ENCODE results near the gene TNS4.
A peak's percentile ranks its signal among the peaks of the same experiment; 100 is the strongest.

TNS4 gene

DNA sequence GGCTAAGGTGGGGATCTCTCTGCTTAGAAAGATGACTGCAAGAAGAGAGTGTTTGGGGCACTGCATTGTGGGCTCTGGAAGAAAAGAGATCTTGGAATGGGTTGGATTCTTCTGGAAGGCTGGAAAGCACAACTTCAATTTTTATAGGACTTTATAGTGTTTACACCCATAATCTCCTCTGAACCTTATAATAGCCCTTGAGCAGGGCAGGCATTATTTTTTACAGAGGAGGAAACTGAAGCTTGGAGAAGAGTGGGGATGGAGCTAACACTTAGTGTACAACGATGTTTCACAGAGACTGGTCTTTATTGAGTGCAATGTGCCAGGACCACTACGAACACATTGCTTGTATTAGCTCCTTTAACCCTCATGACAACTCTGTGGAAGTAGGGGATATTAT, 10.4 kb downstream of the TNS4 start:
- DNase-seq: no peak

- DNase-seq: peak; percentile 91
Measured at GRCh38 chr17:40490289-40490853, 11.1 kb downstream of the TNS4 start.

DNA sequence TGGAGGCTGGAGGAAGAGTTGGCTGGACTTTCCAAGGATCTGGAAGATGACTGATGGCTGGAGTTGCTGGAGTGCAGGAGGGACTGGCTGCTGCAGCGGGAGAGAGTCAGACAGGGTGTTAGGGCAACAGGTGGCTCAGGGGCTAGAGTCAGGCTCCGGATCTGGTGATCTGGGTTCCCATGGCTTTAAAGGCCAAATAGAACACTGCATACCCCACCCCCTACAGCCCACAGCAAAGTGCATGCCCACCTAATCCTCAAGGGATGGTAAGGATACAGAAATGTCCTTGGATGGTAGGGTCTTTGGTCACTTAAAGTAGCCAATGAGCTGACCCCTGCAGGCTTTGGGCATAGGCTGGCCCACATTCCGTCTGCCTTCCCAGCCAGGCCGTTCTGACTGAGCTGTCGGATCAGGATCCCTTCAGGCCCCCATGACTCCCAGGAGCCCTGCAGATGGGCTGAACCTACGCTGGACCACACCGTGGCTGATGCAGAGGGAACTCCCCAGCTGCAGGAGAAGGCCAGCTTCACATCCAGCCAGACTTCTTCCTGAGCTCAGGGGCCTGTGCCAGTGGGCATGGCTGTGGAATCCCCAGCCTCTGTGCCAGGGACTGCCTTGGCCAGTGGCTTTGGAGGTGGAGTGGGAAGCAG, 13.9 kb downstream of the TNS4 start:
- DNase-seq: no peak

GRCh38 chr17:40486522-40487370, 14.7 kb downstream of the TNS4 start:
- DNase-seq: no peak

- DNase-seq: peak; percentile 99
Measured at GRCh38 chr17:40485851-40486521, 15.4 kb downstream of the TNS4 start.

DNA sequence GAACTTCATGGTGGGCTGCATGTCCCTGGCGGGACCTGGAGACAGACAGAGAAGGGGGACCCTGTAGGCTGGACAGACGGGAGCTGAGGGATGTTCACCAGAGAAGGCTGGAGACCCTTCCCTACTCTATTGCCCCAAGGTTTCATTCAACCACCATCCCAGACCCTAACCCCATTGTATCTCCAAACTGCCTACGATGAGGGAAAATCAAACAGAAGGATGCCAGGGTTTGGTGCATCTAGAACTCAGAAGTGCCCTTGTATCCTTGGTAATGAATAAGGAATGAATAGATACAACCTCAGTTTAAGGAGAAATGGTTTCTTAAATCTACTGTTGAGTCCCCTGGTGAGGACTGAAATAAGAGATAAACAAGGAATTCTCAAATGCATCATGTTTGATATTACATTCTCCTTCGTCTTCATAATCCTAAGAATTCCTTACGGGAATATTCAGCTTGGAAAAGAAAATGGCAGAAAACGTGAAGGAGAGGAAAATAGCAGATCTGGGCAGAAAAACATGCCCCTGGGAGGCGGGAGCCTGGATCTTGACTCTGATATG, 16.4 kb downstream of the TNS4 start:
- DNase-seq: no peak

- DNase-seq: peak; percentile 77
Measured at GRCh38 chr17:40484285-40484972, 17.0 kb downstream of the TNS4 start.

DNA sequence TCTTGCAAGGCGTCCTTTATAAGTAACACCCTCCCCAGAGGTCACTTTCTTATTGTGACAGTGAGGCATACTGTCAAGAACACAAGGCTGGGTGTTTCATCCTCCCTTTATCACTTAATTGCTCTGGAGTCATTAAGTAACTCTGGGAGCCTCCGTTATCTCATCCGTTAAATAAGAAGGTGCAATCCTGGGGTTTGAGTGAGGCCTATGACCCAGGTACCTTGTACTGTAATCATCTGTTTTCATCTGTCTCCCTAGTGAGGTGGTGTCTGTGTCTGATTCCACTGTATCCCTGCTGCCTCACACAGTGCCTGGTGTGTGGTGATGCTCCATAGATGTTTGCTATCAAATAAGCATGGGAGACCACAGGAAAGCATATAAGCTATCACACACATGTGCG, 17.7 kb downstream of the TNS4 start:
- DNase-seq: peak; percentile 83

DNA sequence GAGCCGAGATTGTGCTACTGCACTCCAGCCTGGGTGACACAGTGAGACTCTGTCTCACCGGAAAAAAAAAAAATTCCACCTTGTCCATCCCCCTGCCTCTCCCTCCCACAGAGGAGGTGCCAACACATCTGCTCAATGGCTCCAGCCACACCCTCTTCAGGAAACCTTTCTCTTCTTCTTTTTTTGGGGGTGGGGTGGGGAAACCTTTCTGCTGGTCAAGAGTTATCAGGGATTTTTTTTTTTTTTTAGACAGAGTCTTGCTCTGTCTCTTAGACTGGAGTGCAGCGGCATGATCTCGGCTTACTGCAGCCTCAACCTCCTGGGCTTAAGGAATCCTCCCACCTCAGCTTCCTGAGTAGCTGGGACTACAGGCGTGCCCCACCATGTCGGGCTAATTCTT, 18.7 kb downstream of the TNS4 start:
- no peak for DNase-seq

DNA sequence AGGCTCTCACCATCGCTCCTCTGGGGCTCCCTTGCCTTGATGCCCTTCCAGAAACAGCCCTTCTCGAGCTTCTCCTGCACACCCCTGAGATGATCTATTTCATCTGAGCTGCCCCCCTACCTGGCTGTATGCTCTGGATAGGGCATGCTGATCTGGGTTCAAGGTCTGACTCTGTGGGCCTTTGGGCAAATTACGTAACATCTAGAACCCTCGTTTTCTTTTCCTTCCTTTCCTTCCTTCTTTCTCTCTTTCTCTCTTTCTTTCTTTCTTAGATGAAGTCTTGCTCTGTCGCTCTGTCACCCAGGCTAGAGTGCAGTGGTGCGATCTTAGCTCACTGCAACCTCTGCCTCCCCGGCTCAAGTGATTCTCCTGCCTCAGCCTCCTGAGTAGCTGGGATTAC, 20.3 kb downstream of the TNS4 start:
- no peak for DNase-seq

- DNase-seq: peak; percentile 71
Measured at GRCh38 chr17:40480501-40481003, 20.9 kb downstream of the TNS4 start.

DNA sequence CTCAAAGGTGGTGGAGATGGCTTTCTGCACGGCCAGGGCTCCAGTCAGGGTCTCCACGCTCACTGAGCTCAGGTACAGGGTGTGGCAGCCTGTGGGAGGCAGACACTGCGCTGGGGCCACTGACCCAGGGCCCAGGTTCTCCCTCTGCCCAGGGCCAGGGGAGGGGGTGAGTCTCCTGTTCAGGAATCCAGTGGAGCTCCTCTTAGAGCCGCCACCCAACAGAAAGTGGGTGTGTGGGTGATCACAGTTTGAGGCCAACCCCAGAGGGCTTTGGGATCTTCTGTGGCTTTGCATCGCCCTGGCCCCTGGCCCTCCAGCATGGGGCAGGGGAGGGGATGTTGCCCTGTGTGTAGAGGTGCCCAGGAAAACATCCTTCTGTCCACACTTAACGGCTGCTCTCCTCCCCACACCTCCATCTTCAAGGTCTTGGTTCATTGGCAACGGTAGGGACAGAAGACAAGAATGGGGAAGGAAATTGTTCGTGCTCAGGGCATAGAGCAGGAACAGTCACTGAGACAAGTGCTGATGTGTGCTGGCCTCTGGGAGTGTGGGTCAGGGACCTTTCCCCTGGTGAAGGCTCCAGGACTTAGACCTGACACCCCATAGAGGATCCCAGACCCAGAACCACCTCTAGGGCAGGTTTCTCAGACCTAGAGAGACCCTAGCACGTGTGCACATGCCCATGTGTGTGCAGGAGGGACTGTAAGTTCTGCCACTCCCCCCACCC, 21.5 kb downstream of the TNS4 start:
- no peak for DNase-seq

- DNase-seq: no peak
Measured at GRCh38 chr17:40478486-40478885, 22.9 kb downstream of the TNS4 start.

DNA sequence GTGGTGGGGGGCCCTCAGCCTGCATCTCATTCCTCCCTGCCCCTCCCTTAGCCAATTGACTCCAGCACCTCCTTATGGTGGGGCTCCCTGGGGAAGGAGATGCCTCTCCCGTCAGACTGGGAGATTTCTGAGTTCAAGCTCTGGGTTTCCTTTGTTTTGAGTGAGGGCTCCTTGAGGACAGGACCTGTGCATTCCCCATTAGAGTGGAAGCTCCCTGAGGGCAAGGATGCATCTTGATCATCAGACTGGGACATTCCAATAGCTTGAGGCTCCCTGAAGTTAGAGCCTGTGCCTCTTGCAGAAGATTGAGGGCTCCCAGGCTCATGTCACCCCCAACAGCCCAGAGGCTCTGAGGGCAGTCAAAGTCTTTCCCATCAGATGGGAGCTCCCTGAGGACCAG, 23.6 kb downstream of the TNS4 start:
- DNase-seq: no peak

DNA sequence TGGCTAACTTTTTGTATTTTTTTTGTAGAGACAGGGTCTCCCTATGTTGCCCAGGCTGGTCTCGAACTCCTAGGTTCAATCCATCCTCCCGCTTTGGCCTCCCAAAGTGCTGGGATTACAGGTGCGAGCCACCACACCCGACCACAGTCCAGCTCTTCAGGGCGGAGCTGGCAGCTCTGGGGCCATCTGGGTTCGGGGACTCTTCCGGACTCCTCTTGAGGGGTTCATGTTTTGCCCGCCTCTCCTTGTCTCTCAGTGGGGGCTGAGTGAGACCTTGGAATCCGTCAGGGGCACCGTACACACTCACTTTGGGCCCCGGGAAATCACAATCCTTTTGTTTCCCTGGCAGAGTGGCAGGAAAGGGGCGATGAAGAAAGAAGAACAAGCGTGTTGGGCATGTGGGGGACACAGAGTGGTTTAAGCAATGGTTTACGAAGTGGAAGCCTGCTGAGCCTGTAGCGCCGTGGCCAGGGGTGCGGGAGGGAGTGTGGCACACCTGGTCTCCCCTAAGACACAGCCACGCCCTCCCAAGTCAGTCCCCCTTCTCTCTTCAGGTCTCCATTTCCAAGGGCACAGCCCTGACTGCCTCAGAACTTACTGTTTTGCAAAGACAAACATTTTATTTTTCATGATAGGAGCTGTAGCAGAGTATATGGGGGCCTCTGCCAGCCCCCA, 26.1 kb downstream of the TNS4 start:
- no peak for DNase-seq

GRCh38 chr17:40474419-40475002, 26.9 kb downstream of the TNS4 start:
- DNase-seq: no peak

DNA sequence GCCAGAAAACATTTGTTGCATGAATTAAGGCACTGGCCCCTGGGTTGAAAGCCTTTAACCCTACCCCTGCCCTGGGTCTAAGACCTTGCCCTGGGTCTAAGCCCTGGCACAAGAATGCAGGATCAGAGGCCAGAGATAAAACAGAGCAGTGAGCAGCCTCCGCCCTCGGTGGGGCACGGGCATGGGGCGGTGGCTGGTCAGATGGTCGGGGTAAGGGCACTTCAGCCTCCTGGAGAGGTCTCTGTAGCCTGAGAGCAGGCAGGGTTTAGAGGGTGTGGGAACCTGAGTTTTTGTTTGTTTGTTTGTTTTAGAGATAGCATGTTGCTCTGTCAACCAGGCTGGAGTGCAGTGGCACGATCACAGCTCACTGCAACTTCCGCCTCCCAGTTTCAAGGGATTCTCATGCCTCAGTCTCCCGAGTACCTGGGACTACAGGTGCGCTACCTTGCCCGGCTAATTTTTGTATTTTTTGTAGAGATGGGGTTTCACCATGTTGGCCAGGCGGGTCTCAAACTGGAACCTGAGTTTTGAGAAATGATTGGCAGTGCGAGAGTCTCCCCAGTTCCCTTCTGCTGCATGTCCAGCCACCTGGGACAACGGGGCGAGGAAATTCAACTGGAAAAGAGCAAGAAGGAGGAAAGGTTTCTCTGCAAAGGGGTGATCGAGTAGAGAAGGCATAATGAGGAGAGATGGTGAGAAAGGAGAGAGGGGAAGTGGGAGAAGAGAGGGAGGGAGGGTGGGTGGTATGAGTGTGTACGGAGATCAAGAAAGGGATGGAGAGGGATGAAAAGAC, 27.7 kb downstream of the TNS4 start:
- DNase-seq: no peak

GRCh38 chr17:40472733-40473452, 28.5 kb downstream of the TNS4 start:
- no peak for DNase-seq
